Measurements from ENCODE around the gene MAP2K2. TPM values are rescaled to one million over a fixed set of nuclear protein-coding genes. Genes with fewer than 3 reads are reported as not detected.
"Not testable (repeated sequence)": the region's sequence is repeated elsewhere in the genome, so short reads cannot be mapped to it uniquely, and the experiment has no call there.

The MAP2K2 gene
- total and polyA plus RNA-seq, 2 experiments from 2014 or later, result 32.3 to 212 TPM

GRCh38 chr19:4140237-4140711, 16.4 kb upstream of the MAP2K2 start:
- no peak overlapping the region for H3K27ac ChIP-seq
- WGBS, 2 experiments (ENCODE audit: low coverage in 1 of 2, low lambda C conversion rate in 2 of 2, missing lambda C conversion rate in 2 of 2), result 18% methylated on average over 12 of the region's 12 CpGs
- peak overlapping the region; percentile 28; the same call in 1 of the 2 replicates for H2AFZ ChIP-seq
- no peaks in the 10 kb centered on the region for H3K9me3 ChIP-seq (ENCODE audit: low read depth)
- no peak for TF ChIP-seq EZH2phosphoT487 (IDR thresholded peaks at IDR 0.05; ENCODE audit: insufficient read depth, low read depth)
- TF ChIP-seq EZH2 (IDR thresholded peaks at IDR 0.05; ENCODE audit: insufficient read depth, poor library complexity, severe bottlenecking), result no peak
- in situ Hi-C loops (cut with MboI), result no loop called here
- no peak overlapping the region for H3K4me3 ChIP-seq
- H3K9me2 ChIP-seq (ENCODE audit: insufficient read depth), result no peaks in the 10 kb centered on the region
- no peaks in the 10 kb centered on the region for H3K27me3 ChIP-seq (replicated peaks; ENCODE audit: insufficient read depth)
- H3K9ac ChIP-seq, result no peak overlapping the region
- DNase-seq, result peak; percentile 88
- H3K4me2 ChIP-seq (ENCODE audit: unreplicated experiment), result no peak overlapping the region
- H3K4me1 ChIP-seq (ENCODE audit: insufficient read depth), result 0 out of 2 replicates have a peak, but pooled peaks cover 4% of the 10 kb centered on the region
- no peaks in the 10 kb centered on the region for H4K20me1 ChIP-seq (ENCODE audit: insufficient read depth)
- no peaks in the 10 kb centered on the region for H3K79me2 ChIP-seq (ENCODE audit: insufficient read depth)
- no peaks in the 10 kb centered on the region for H3K36me3 ChIP-seq (ENCODE audit: low read depth)
- no peaks in the 10 kb centered on the region for H3F3A ChIP-seq (ENCODE audit: insufficient read depth)

- H4K20me1 ChIP-seq (ENCODE audit: insufficient read depth), result no peaks in the 10 kb centered on the region
- no peaks in the 10 kb centered on the region for H3K36me3 ChIP-seq (ENCODE audit: low read depth)
- no peaks in the 10 kb centered on the region for H3F3A ChIP-seq (ENCODE audit: insufficient read depth)
- no peaks in the 10 kb centered on the region for H3K9me2 ChIP-seq (ENCODE audit: insufficient read depth)
- 22 to 30% methylated on average over 9 to 14 of the region's 14 CpGs for WGBS, 2 experiments (ENCODE audit: low coverage in 1 of 2, low lambda C conversion rate in 2 of 2, missing lambda C conversion rate in 2 of 2)
- H3K4me2 ChIP-seq (ENCODE audit: unreplicated experiment), result no peak overlapping the region
- DNase-seq, result peak; percentile 60
- H3K4me1 ChIP-seq (ENCODE audit: insufficient read depth), result 0 out of 2 replicates have a peak, but pooled peaks cover 1% of the 10 kb centered on the region
- H2AFZ ChIP-seq, result 0 out of 2 replicates have a peak overlapping the region, but pooled peaks have one; percentile 28
- H3K27me3 ChIP-seq (replicated peaks; ENCODE audit: insufficient read depth), result no peaks in the 10 kb centered on the region
- H3K9ac ChIP-seq, result no peak overlapping the region
- H3K9me3 ChIP-seq (ENCODE audit: low read depth), result no peaks in the 10 kb centered on the region
- H3K79me2 ChIP-seq (ENCODE audit: insufficient read depth), result no peaks in the 10 kb centered on the region
- in situ Hi-C loops (cut with MboI), result no loop called here
- H3K4me3 ChIP-seq, result no peak overlapping the region
- no peak for TF ChIP-seq EZH2phosphoT487 (IDR thresholded peaks at IDR 0.05; ENCODE audit: insufficient read depth, low read depth)
- TF ChIP-seq EZH2 (IDR thresholded peaks at IDR 0.05; ENCODE audit: insufficient read depth, poor library complexity, severe bottlenecking), result no peak
- no peak overlapping the region for H3K27ac ChIP-seq
These were observed 15.8 kb upstream of the MAP2K2 start for GRCh38 chr19:4139614-4140236.

GRCh38 chr19:4138445-4138844, 14.5 kb upstream of the MAP2K2 start:
- no peak for DNase-seq
- H3K27ac ChIP-seq, result no peak overlapping the region
- H3K36me3 ChIP-seq (ENCODE audit: low read depth), result no peaks in the 10 kb centered on the region
- H2AFZ ChIP-seq, result no peak overlapping the region
- no peak overlapping the region for H3K4me2 ChIP-seq (ENCODE audit: unreplicated experiment)
- H3K27me3 ChIP-seq (replicated peaks; ENCODE audit: insufficient read depth), result no peaks in the 10 kb centered on the region
- no peak overlapping the region for H3K9ac ChIP-seq
- no peaks in the 10 kb centered on the region for H4K20me1 ChIP-seq (ENCODE audit: insufficient read depth)
- no peaks in the 10 kb centered on the region for H3K9me3 ChIP-seq (ENCODE audit: low read depth)
- no peaks in the 10 kb centered on the region for H3K9me2 ChIP-seq (ENCODE audit: insufficient read depth)
- no peak overlapping the region for H3K4me3 ChIP-seq
- in situ Hi-C loops (cut with MboI), result no loop called here
- WGBS, 2 experiments (ENCODE audit: low coverage in 1 of 2, low lambda C conversion rate in 2 of 2, missing lambda C conversion rate in 2 of 2), result 76 to 80% methylated on average over 5 of the region's 5 CpGs
- no peaks in the 10 kb centered on the region for H3F3A ChIP-seq (ENCODE audit: insufficient read depth)
- no peaks in the 10 kb centered on the region for H3K79me2 ChIP-seq (ENCODE audit: insufficient read depth)
- no peak for TF ChIP-seq EZH2phosphoT487 (IDR thresholded peaks at IDR 0.05; ENCODE audit: insufficient read depth, low read depth)
- no peak for TF ChIP-seq EZH2 (IDR thresholded peaks at IDR 0.05; ENCODE audit: insufficient read depth, poor library complexity, severe bottlenecking)
- H3K4me1 ChIP-seq (ENCODE audit: insufficient read depth), result no peaks in the 10 kb centered on the region

GRCh38 chr19:4136680-4137088, 12.8 kb upstream of the MAP2K2 start:
- H3K27me3 ChIP-seq (replicated peaks; ENCODE audit: insufficient read depth), result no peaks in the 10 kb centered on the region
- H2AFZ ChIP-seq, result no peak overlapping the region
- no peaks in the 10 kb centered on the region for H3K36me3 ChIP-seq (ENCODE audit: low read depth)
- H3K9me2 ChIP-seq (ENCODE audit: insufficient read depth), result no peaks in the 10 kb centered on the region
- H3F3A ChIP-seq (ENCODE audit: insufficient read depth), result no peaks in the 10 kb centered on the region
- H3K4me2 ChIP-seq (ENCODE audit: unreplicated experiment), result no peak overlapping the region
- peaks cover 3% of the 10 kb centered on the region; the same call in 1 of the 2 replicates for H3K4me1 ChIP-seq (ENCODE audit: insufficient read depth)
- no peaks in the 10 kb centered on the region for H3K79me2 ChIP-seq (ENCODE audit: insufficient read depth)
- no peak overlapping the region for H3K27ac ChIP-seq
- TF ChIP-seq EZH2 (IDR thresholded peaks at IDR 0.05; ENCODE audit: insufficient read depth, poor library complexity, severe bottlenecking) (no peak), EZH2phosphoT487 (IDR thresholded peaks at IDR 0.05; ENCODE audit: insufficient read depth, low read depth) (no peak)
- H3K9me3 ChIP-seq (ENCODE audit: low read depth), result no peaks in the 10 kb centered on the region
- no peak for DNase-seq
- no peak overlapping the region for H3K9ac ChIP-seq
- H4K20me1 ChIP-seq (ENCODE audit: insufficient read depth), result no peaks in the 10 kb centered on the region
- 88 to 95% methylated on average over 8 of the region's 8 CpGs for WGBS, 2 experiments (ENCODE audit: low coverage in 1 of 2, low lambda C conversion rate in 2 of 2, missing lambda C conversion rate in 2 of 2)
- no peak overlapping the region for H3K4me3 ChIP-seq
- in situ Hi-C loops (cut with MboI), result no loop called here

GRCh38 chr19:4135386-4135785, 11.5 kb upstream of the MAP2K2 start:
- H3K4me3 ChIP-seq; H3K36me3 ChIP-seq (ENCODE audit: low read depth); in situ Hi-C loops (cut with MboI); H3F3A ChIP-seq (ENCODE audit: insufficient read depth); H2AFZ ChIP-seq; H3K27ac ChIP-seq; H3K9me2 ChIP-seq (ENCODE audit: insufficient read depth); H4K20me1 ChIP-seq (ENCODE audit: insufficient read depth); H3K4me2 ChIP-seq (ENCODE audit: unreplicated experiment); H3K9ac ChIP-seq; H3K79me2 ChIP-seq (ENCODE audit: insufficient read depth); H3K27me3 ChIP-seq (replicated peaks; ENCODE audit: insufficient read depth); H3K9me3 ChIP-seq (ENCODE audit: low read depth): not testable (repeated sequence)
- peaks cover 14% of the 10 kb centered on the region; the same call in 1 of the 2 replicates for H3K4me1 ChIP-seq (ENCODE audit: insufficient read depth)
- WGBS, 2 experiments (ENCODE audit: low coverage in 1 of 2, low lambda C conversion rate in 2 of 2, missing lambda C conversion rate in 2 of 2), result 84 to 87% methylated on average over 9 of the region's 9 CpGs
- peak; percentile 28 for DNase-seq

All from GM23248 (cell line).